NCI-H69 (cell line): ENCODE results near the gene OSMR.

Source experiments
- DNase-seq: peaks from one replicate; lab custom pipeline; 2025; lab: John Stamatoyannopoulos, UW

Gene OSMR

DNA sequence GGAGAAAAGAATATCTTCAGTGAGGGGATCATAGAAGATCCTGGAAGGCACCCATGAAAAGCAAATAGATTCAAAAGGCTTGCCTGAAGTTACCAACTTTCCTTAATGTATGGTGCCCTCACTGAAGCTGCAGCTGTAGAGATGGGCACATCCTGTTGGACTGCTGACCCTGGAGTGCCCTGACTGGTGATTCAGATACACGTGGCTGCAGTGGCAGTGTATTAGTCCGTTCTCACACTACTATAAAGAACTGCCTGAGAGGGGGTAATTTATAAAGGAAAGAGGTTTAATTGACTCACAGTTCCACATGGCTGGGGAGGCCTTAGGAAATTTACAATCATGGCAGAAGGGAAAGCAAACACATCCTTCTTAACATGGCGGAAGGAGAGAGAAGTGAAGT is 80.3 kb downstream of the OSMR start:
- DNase-seq: no peak

DNA sequence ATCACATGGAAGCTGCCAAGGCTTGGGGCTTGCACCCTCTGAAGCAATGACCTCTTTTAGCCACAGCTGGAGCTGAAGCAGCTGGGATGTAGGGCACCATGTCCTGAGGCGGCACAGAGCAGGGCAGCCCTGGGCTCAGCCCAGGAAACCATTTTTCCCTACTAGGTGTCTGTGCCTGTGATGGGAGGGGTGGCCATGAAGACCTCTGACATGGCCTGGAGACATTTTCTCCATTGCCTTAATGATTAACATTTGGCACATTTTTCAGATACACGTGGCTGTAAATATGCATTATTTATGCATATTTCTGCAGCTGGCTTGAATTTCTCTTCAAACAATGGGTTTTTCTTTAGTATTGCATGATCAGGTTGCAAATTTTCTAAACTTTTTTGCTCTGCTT is 81.7 kb downstream of the OSMR start:
- DNase-seq: no peak

DNA sequence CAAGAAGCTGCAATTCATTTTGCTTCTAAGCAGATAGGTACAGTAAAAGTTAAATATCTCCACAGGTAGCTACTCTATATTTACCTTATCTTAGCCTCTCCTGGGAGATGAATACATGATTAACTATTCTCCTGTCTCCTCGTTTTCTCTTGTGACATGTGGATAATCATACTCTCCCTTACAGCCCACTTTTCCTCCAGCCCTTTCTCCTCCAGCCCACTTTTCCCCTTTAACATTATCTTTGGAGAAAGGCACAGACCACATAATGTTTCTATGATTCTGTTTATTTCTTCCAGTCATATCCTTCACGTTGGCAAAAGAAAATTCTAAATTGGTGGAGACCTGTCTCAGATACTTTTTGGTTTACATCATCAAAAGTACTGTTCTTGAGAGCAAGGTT is 84.0 kb downstream of the OSMR start:
- peak; percentile 57 for DNase-seq

DNA sequence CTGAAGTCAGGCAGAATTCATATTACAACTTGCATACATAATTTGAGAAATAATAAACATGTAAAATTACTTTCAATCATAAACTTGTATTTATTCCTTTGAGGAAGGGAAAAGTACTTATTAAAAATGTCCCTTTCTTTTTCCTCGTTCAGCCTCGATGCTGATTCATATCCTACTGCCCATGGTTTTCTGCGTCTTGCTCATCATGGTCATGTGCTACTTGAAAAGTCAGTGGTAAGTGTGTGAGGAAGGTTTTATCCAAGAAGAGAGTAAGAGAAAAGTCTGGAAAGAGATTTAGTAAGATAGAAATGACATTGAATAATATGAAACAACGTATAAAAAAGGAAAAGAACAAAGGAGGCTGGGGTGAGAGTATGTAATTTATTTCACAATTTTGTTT is 85.9 kb downstream of the OSMR start:
- no peak for DNase-seq

DNA sequence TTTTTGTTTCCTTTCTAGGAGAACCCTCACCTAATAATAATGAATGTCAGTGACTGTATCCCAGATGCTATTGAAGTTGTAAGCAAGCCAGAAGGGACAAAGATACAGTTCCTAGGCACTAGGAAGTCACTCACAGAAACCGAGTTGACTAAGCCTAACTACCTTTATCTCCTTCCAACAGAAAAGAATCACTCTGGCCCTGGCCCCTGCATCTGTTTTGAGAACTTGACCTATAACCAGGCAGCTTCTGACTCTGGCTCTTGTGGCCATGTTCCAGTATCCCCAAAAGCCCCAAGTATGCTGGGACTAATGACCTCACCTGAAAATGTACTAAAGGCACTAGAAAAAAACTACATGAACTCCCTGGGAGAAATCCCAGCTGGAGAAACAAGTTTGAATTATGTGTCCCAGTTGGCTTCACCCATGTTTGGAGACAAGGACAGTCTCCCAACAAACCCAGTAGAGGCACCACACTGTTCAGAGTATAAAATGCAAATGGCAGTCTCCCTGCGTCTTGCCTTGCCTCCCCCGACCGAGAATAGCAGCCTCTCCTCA is 87.1 kb downstream of the OSMR start:
- DNase-seq: no peak

DNA sequence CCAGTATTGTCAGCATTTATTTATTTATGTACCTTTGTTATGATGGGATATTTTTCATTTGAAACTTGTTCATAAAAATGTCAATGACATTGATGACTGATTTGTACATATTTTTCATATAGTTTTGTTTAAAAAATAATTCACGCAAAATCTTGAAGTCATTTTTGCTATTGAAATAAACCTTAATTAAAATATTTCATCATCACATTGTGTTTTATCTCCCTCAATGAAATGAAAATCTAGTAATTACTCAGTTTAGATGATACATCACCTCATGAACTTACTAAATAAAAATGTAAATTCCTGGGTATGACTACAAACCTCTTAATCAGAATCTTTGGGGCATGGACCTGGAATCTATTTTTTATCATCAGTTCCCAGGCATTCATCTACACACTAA is 89.6 kb downstream of the OSMR start:
- no peak for DNase-seq

DNA sequence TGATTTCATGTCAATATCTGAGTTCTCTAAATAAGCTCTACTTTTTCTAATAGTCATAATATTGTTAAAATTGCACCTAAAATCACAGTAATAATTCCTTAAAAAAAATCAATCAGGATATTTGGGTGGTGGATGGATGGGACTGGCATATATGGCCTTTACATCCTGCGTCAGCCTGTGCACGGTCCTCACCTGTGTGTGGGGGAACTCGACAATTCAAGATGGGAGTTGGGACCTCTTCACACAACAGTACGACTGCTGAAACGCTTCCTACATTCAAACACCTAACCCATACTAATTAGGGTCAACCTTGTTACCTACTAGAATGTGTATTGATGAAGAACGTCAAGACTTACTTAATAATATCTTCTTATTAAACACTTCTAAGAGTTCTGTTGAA is 90.5 kb downstream of the OSMR start:
- no peak for DNase-seq

DNA sequence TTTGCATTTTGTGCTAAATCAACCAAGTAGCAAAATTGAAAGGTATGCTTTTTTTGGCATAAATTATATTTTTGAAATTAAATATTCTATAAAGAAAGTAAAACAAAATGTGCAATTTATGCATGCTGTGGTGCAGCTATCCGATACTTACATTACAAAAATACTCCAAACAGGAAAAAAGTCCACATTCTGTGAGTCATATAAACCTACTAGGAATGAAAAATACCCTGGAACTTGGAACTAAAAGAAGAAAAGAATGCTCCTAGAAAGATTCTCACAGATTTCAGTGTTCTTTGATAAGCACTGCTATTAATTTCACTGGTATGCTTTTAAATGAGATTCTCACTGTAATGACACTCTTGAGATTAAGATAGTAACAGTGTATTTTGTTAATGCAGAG is 92.6 kb downstream of the OSMR start:
- DNase-seq: no peak

DNA sequence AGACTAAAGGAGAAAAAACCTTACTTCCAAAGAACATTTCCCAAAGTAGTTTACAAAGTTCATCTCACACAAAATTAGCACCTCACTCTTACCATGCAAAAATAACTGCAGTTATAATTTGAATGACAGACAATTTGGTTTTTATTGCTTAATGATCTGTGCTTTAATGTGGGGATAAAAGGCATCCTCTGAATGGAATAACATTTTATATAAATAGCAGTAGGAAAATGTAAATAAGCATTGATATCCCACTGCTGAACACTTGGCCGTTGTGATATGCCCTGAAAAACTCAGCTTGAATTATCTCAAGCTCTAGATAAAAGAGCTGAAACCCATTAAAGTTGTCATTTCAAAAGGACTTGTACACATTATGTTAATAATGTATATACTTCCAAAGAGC is 93.2 kb downstream of the OSMR start:
- DNase-seq: peak; percentile 5

DNA sequence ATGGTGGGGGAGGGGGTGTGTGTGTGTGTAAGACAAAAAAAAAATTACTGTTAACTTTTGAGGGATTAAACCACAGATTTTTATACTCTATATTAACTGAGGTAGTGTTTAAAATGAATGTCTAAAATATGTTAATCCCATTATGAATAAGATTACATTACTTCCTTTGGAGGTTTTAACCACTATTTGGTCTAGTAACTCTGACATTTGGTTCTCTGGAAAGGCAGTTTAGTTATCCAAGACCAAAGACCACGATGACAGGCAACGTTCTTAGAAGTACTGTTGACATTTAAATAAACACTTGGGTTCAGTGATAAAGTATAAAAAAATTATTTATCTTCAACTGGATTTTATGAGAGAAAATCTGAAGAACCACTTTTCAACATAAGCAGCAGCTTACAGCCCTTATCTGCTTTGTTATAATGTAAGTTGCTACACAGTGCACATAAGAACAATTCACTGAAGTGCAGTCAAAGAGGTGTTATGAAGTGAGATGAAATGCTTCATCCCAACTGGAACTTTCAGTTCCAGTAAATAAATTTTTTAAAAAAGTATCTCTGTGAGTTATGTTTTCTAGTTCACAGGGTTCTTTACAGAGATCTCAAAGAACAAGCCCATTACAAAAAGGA is 94.5 kb downstream of the OSMR start:
- no peak for DNase-seq

DNA sequence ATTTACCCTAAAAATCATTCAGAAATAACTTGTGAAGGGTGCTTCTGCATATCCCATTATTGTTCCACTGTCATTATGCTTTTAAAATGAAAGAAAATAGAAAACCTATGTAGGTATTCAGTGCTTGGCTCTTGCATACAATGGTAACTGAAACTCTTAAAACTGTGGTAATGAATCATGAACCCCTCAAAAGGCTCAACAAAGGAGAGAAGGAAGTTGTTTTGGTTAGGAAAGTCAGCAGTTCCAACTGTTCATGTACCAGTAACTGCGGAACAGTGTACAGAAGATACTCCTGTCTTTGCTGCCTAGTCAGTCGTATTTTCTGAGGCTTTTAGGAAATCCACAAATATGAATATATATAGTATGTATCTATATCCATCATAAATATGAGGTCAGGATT is 96.1 kb downstream of the OSMR start:
- DNase-seq: no peak

DNA sequence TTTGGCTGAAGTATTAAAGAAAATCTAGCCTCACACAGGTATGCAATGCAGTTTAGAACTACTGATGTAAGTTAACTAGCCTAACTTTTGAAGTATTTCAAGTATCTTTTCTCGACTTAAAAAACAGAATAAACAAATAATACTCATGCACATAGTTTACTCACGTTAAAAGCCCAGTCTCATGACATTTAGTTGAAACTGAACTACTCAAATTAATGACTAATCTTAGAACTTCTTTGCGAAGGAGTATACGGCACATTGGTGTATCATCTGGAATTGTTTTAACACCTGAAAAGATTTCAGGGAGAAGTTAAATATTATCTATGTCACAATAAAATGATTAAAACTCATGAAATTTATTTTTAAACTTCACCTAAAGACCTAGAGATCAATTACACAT is 98.5 kb downstream of the OSMR start:
- DNase-seq: no peak

DNA sequence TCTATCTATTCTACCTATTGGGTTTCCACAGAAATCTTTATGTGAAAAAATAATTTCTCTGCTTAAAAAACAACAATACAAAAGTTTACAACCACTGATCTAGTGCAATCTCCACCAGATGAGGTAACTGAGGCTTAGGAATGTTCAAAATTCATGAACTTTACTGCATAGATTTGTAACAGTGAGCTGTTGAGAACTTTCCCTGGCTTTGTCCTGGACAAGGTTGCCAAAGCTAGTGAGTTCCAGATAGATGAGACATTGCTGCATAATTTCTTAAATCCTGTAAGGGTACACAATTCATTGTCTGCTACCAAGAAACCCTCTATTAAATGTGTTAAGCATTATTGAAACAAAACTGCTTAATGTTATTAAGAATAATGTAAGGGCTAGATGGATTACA is 102.7 kb downstream of the OSMR start:
- no peak for DNase-seq

DNA sequence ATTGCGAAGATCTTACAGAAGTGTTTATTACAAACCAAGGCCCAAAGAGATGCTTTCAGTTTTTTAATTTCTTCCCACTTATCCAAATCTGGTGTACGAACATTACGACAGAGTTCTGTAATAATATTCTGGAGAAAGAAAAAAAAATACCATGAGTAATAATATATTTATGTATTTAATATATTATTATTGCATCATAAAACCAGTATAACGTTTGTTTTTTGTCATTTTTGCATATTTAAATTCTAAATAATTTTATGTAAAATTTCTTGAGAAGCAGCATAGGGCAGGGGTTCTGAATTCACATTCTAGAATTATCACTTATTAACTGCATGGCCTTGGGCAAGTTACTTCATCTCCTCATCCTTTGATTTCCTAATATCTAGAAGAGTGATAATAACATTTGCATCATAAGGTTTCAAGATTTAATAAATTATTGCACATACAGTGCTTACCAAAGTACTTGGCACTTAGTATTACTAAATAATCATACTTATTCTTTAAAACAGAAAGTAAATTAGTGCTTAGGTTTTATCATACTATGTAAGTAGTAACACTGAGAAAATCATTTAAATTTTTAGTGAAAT is 107.7 kb downstream of the OSMR start:
- DNase-seq: no peak

DNA sequence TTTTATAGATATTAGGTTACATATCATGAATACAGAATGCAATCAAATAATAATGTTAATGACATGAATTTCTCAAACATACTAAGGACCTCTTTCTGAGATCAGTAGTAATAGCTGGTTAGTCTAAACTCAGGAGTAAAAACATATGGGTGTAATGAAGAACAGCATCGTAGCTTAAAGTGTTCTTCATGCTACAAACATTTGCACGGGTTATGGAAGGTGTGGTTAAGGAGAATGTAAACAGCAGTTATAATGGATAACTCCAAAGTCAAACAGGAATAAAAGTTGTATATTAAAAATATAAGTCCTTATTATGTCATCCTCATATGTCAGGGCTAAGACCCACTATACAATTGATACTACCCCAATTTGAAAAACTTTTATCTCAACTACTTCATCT is 115.9 kb downstream of the OSMR start:
- no peak for DNase-seq

DNA sequence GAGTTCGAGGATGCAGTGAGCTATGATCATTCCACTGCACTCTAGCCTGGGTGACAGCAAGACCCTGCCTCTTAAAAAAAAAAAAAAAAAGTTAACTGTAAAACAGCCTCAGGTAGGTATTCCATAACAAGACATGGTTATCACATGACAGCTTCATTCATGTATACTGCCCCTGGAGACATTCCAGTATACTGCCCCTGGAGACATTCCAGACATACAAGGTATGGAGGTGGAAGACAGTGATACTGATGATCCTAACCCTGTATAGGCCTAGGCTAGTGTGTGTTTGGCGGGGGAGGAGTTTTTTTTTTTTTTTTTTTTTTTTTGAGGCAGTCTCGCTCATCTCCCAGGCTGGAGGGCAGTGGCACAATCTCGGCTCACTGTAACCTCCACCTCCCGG is 122.9 kb downstream of the OSMR start:
- DNase-seq: no peak

DNA sequence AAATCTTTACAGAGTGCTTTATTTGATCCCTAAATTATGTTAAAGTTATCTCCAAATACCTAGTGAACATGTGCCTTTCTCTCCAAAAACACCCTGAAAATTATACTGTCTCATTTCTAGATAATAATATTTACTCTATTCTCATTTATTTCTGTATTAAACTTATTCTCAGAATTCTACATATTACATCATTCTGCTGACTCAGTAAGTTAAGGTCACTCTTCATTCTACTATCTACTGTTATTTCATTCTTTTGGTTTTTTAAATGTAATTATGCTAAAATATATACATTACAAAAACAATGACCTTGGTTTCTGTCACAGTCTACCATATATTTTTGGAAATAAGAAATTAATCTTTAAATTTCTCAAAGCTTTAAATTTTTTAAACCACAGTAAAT is 132.2 kb downstream of the OSMR start:
- DNase-seq: no peak

DNA sequence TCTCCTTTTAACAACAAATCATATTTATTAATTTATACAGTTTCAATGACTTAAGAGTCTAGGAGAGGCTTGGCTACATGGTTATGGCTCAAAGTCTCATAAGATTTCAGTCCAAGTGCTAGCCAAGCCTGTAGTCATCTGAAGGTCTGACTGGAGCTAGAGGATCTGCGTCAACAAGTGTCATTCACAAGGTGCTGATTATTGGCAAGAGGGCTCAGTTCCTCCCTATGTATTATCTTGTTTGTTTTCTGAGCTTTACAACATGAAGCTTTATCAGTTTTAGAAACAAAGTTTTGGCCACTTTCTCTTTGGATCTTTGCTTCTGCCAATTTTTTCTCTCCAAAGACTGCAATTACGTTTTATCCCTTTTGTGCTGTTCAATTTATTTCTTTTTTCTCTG is 133.7 kb downstream of the OSMR start:
- DNase-seq: no peak
